ENCODE results near the gene RALGPS1.
"Not testable (repeated sequence)": the region's sequence is repeated elsewhere in the genome, so short reads cannot be mapped to it uniquely, and the experiment has no call there.

DNA sequence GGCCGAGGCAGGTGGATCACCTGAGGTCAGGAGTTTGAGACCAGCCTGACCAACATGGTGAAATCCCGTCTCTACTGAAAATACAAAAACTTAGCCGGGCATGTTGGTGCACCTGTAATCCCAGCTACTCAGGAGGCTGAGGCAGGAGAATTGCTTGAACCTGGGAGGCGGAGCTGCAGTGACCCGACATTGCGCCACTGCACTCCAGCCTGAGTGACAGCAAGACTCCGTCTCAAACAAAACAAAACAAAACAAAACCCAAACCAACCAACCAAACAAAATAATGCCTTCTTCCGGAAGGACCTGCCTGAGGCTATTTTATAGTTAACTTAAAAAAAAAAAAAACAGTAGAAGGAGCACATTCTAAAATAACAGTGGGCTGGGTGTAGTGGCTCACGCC is 103.4 kb downstream of the RALGPS1 start:
- not testable (repeated sequence) for TF ChIP-seq POLR2A, POLR2AphosphoS5 (IDR thresholded peaks at IDR 0.05)
